ENCODE results near the gene RASL10A. TPM values are rescaled to one million over a fixed set of nuclear protein-coding genes. Genes with fewer than 3 reads are reported as not detected.

The RASL10A gene
- total and polyA plus RNA-seq, 2 donors (not counting 1 experiment from before 2014, with no cell fraction given): not detected

- Histone ChIP-seq H3K4me2 (ENCODE audit: extremely low read depth, insufficient read depth, low read length) (no peak overlapping the region), H4K20me1 (ENCODE audit: control insufficient read depth, extremely low read depth, insufficient read depth, low read length) (no peaks in the 10 kb centered on the region), H2AFZ (ENCODE audit: low read length) (no peak overlapping the region), H3K4me3 (replicated peaks in 1 of 4; ENCODE audit: control extremely low read depth in 1 of 4, insufficient read depth in 1 of 4, low read depth in 3 of 4, low read length in 4 of 4) (no peak overlapping the region), H3K36me3 (ENCODE audit: control insufficient read depth, insufficient read depth, low read length) (peaks cover 10% of the 10 kb centered on the region), H3K27me3 (ENCODE audit: control insufficient read depth, insufficient read depth, low read length) (no peaks in the 10 kb centered on the region), H3K9ac (ENCODE audit: insufficient read depth, low read length) (no peak overlapping the region), H3K4me1 (ENCODE audit: control insufficient read depth, extremely low read depth, insufficient read depth, low read length) (peaks cover 8% of the 10 kb centered on the region), H3K9me3 (ENCODE audit: control insufficient read depth, insufficient read depth, low read depth, low read length) (no peaks in the 10 kb centered on the region), H3K79me2 (ENCODE audit: control insufficient read depth, insufficient read depth, low read length) (no peaks in the 10 kb centered on the region), H3K27ac (ENCODE audit: insufficient read depth, low read length) (no peak overlapping the region)
- no peak for TF ChIP-seq CTCF (conservative IDR thresholded peaks at IDR 0.05 in 1 of 2, IDR thresholded peaks at IDR 0.05 in 1 of 2; ENCODE audit: low read depth in 1 of 2, low read length in 2 of 2)
- no peak for TF ChIP-seq EZH2 (IDR thresholded peaks at IDR 0.05; ENCODE audit: low read length, missing control alignments)
- no peak for DNase-seq (ENCODE audit: low read depth in 2 of 2)
Measured at GRCh38 chr22:29331658-29332300, 16.3 kb upstream of the RASL10A start.

DNA sequence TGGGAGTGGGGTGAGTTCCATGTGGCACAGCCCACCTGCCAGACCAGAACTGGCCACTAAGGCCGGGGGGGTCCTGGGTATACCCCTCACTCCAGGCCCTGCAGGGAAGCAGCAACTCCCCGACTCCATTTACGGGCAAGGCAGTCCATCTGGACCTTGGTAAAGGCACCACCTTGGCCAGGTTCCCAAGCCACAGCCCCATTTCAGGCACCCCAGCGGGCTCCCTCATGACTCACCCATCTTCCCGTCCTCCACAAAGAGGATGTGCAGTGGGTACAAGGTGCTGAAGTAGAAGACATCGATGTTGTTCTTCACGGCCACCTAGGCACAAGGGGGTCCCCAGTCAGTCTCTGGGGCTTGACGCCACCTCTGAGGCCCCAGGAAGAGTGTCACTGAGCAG is 15.7 kb upstream of the RASL10A start:
- Histone ChIP-seq H3K9me3 (ENCODE audit: control insufficient read depth, insufficient read depth, low read depth, low read length) (no peaks in the 10 kb centered on the region), H4K20me1 (ENCODE audit: control insufficient read depth, extremely low read depth, insufficient read depth, low read length) (no peaks in the 10 kb centered on the region), H3K9ac (ENCODE audit: insufficient read depth, low read length) (no peak overlapping the region), H3K27ac (ENCODE audit: insufficient read depth, low read length) (no peak overlapping the region), H3K4me3 (replicated peaks in 1 of 4; ENCODE audit: control extremely low read depth in 1 of 4, insufficient read depth in 1 of 4, low read depth in 3 of 4, low read length in 4 of 4) (no peak overlapping the region), H3K79me2 (ENCODE audit: control insufficient read depth, insufficient read depth, low read length) (no peaks in the 10 kb centered on the region), H3K4me1 (ENCODE audit: control insufficient read depth, extremely low read depth, insufficient read depth, low read length) (peaks cover 8% of the 10 kb centered on the region), H3K27me3 (ENCODE audit: control insufficient read depth, insufficient read depth, low read length) (no peaks in the 10 kb centered on the region), H2AFZ (ENCODE audit: low read length) (no peak overlapping the region), H3K36me3 (ENCODE audit: control insufficient read depth, insufficient read depth, low read length) (peaks cover 12% of the 10 kb centered on the region), H3K4me2 (ENCODE audit: extremely low read depth, insufficient read depth, low read length) (no peak overlapping the region)
- no peak for DNase-seq (ENCODE audit: low read depth in 2 of 2)
- TF ChIP-seq EZH2 (IDR thresholded peaks at IDR 0.05; ENCODE audit: low read length, missing control alignments) (no peak), CTCF (conservative IDR thresholded peaks at IDR 0.05 in 1 of 2, IDR thresholded peaks at IDR 0.05 in 1 of 2; ENCODE audit: low read depth in 1 of 2, low read length in 2 of 2) (no peak)

DNA sequence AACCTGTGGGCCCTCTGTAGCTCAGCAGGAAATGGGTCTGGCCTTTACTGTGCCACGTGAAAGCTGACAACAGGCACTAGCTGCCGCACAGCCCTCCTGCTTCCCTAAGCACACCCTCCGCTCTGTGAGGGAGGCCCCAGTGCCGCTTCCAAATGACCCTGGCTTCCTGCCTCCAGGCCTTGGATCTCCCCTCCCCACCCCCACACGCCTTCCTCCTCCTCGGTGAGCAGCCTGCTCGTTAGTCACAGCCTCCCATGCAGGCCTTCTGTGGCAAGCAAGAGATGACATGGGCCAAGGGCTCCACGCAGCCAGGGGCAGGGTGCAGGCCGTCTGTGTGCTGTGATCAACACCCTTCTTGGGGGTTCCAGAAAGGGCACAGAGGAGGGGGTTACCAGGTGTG is 15.3 kb upstream of the RASL10A start:
- Histone ChIP-seq H3K36me3 (ENCODE audit: control insufficient read depth, insufficient read depth, low read length) (peaks cover 12% of the 10 kb centered on the region), H3K27me3 (ENCODE audit: control insufficient read depth, insufficient read depth, low read length) (no peaks in the 10 kb centered on the region), H3K4me1 (ENCODE audit: control insufficient read depth, extremely low read depth, insufficient read depth, low read length) (peaks cover 8% of the 10 kb centered on the region), H3K27ac (ENCODE audit: insufficient read depth, low read length) (no peak overlapping the region), H3K4me3 (replicated peaks in 1 of 4; ENCODE audit: control extremely low read depth in 1 of 4, insufficient read depth in 1 of 4, low read depth in 3 of 4, low read length in 4 of 4) (no peak overlapping the region), H3K9me3 (ENCODE audit: control insufficient read depth, insufficient read depth, low read depth, low read length) (no peaks in the 10 kb centered on the region), H3K9ac (ENCODE audit: insufficient read depth, low read length) (no peak overlapping the region), H3K4me2 (ENCODE audit: extremely low read depth, insufficient read depth, low read length) (no peak overlapping the region), H4K20me1 (ENCODE audit: control insufficient read depth, extremely low read depth, insufficient read depth, low read length) (no peaks in the 10 kb centered on the region), H3K79me2 (ENCODE audit: control insufficient read depth, insufficient read depth, low read length) (no peaks in the 10 kb centered on the region), H2AFZ (ENCODE audit: low read length) (no peak overlapping the region)
- DNase-seq (ENCODE audit: low read depth in 2 of 2): peak; percentile 73 to 82
- no peak for TF ChIP-seq EZH2 (IDR thresholded peaks at IDR 0.05; ENCODE audit: low read length, missing control alignments)

Measured in fibroblast of lung (primary cell).